Prostate gland (tissue), 2 donors: Measurements from ENCODE around the gene ATP10D. TPM values are rescaled to one million over a fixed set of nuclear protein-coding genes. Genes with fewer than 3 reads are reported as not detected.

ENCODE experiments used
- DNase-seq: peaks from one replicate; pipeline ENCODE4 v3.0.0-alpha.2; 2019; ENCODE audit warnings: low spot score
- H3K27ac ChIP-seq, 2 donors: fragments of 200-600 bp; sonication (generic); 2 replicates each; pipeline ENCODE4 v1.5.1; 2017 to 2019
- H3K27me3 ChIP-seq: fragments of 200-600 bp; sonication (generic); replicated peaks from 2 replicates; pipeline ENCODE4 v1.5.1; 2019; ENCODE audit not compliant: insufficient read depth
- H3K36me3 ChIP-seq, 2 donors: fragments of 200-600 bp; sonication (generic); 1 replicate in 1 of 2; 2 replicates in 1 of 2; pipeline versions ENCODE4 v1.5.1 to v1.8.1; 2017 to 2019
- H3K4me1 ChIP-seq: fragments of 200-600 bp; sonication (generic); replicated peaks from 2 replicates; pipeline ENCODE4 v1.5.1; 2019
- H3K4me3 ChIP-seq, 2 donors: fragments of 200-600 bp; sonication (generic); 2 replicates each; pipeline ENCODE4 v1.5.1; 2017 to 2019
- H3K9me3 ChIP-seq: fragments of 200-600 bp; sonication (generic); 2 replicates; pipeline ENCODE4 v1.5.1; 2017
- POLR2A ChIP-seq: fragments of 450-650 bp; IDR thresholded peaks from one replicate; pipeline ENCODE4 v1.6.1; 2016; ENCODE audit warnings: antibody characterized with exemption, mild to moderate bottlenecking
- POLR2AphosphoS5 ChIP-seq: sonication (generic); formaldehyde crosslinking; IDR thresholded peaks from one replicate; pipeline ENCODE4 v1.6.1; 2017; ENCODE audit warnings: antibody characterized with exemption
- WGBS: methylation state at CpG from one replicate; pipeline ENCODE4 v1.1.5; 2018; 5-methylcytosine and 5-hydroxymethylcytosine counted together
- intact Hi-C: fragments of 100-400 bp; cut with DNase I; formaldehyde crosslinking; loops from one replicate; pipeline ENCODE4 v1.14.2; 2022
- total RNA-seq, 2 donors: library from RNA; depleted of rRNA; stranded (reverse); fragments of >200 nt; gene quantifications; one replicate each; pipeline ENCODE4 v1.1.0, GENCODE V29; 2016
- TF ChIP-seq, protein P1 (sequence below), 4 experiments: fragments of 200-600 bp in 2 of 4; fragments of 450-650 bp in 2 of 4; sonication (generic) in 2 of 4; IDR thresholded peaks; 1 replicate in 3 of 4; 2 replicates in 1 of 4; pipeline ENCODE4 v1.5.1; 2016 to 2019; ENCODE audit warnings: antibody characterized with exemption in 4 of 4, mild to moderate bottlenecking in 2 of 4, moderate library complexity in 2 of 4

The ATP10D gene
- total RNA-seq, 2 donors from 2014 or later: 10.9 to 17.0 TPM

DNA sequence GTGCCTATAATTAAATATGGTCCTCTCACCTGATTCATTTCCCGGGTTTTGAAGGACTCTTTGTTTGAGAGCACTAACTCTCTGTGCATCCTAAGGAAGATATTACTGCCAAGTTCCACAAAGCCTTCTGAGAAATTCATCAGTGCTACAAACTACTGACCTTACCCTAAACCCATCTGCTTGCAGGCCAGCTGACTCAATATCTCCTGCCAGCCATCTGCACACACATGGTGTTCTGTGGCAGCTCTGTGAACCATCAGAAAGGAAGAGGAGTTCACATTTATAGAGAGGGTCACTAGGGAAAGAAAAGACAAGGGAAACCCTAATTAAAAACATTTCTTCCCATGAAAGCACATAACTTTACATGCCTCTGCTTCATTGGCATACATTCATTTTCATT lies 156.7 kb downstream of the ATP10D start:
- H3K4me1 ChIP-seq: no peaks in the 10 kb centered on the region
- H3K27ac ChIP-seq: no peak overlapping the region
- H3K4me3 ChIP-seq: no peak overlapping the region
- intact Hi-C loops: no loop called here
- 39% methylated on average over 1 of the region's 1 CpG for WGBS
- no peaks in the 10 kb centered on the region for H3K36me3 ChIP-seq
- TF ChIP-seq POLR2AphosphoS5 (no peak), POLR2A (no peak)
- TF ChIP-seq, protein P1, sequence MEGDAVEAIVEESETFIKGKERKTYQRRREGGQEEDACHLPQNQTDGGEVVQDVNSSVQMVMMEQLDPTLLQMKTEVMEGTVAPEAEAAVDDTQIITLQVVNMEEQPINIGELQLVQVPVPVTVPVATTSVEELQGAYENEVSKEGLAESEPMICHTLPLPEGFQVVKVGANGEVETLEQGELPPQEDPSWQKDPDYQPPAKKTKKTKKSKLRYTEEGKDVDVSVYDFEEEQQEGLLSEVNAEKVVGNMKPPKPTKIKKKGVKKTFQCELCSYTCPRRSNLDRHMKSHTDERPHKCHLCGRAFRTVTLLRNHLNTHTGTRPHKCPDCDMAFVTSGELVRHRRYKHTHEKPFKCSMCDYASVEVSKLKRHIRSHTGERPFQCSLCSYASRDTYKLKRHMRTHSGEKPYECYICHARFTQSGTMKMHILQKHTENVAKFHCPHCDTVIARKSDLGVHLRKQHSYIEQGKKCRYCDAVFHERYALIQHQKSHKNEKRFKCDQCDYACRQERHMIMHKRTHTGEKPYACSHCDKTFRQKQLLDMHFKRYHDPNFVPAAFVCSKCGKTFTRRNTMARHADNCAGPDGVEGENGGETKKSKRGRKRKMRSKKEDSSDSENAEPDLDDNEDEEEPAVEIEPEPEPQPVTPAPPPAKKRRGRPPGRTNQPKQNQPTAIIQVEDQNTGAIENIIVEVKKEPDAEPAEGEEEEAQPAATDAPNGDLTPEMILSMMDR (IDR thresholded peaks at IDR 0.05): no peak
- DNase-seq: no peak
- H3K27me3 ChIP-seq: no peaks in the 10 kb centered on the region
- no peaks in the 10 kb centered on the region for H3K9me3 ChIP-seq

DNA sequence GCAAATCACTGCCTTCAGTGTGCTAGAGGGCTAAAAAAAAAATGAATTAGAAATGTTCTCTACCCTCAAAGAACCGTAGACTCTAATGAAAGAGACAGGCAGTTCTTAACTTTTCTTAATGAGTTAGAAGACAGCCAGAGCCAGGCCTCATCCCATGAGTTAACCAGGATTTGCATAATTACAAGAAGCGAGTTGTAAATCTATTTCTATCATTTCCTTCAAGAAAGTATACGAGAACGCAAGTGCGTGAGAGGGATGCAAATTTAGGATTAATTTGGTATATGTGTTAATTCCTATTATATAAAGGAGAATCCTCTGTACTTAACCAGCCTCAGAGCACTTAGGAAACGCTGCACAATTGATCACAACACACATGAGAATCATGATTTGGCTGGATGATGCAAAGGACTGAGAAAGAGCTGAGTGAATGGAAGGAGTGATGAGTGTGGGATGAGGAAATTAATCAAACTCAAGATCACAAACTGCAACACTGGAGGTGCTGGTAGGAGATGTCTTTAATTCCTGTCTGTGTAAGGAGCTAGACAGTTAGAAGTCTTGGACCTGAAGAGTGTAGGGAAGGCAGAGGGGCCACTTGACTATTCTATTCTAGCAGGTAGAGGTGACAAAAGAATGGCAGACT lies 157.2 kb downstream of the ATP10D start:
- 92% methylated on average over 6 of the region's 6 CpGs for WGBS
- no peaks in the 10 kb centered on the region for H3K27me3 ChIP-seq
- no peaks in the 10 kb centered on the region for H3K36me3 ChIP-seq
- no peak overlapping the region for H3K4me3 ChIP-seq
- H3K27ac ChIP-seq: no peak overlapping the region
- H3K9me3 ChIP-seq: no peaks in the 10 kb centered on the region
- H3K4me1 ChIP-seq: no peaks in the 10 kb centered on the region
- DNase-seq: no peak
- no peak for TF ChIP-seq POLR2A
- TF ChIP-seq, protein P1 (IDR thresholded peaks at IDR 0.05): no peak
- TF ChIP-seq POLR2AphosphoS5: no peak
- intact Hi-C loops: no loop called here

Other genes starting within 250 kb of the ATP10D start
- 10 to 100 TPM; 11.9 to 12.2 TPM for gene COMMD8, start 21.6 kb upstream of the ATP10D start, total RNA-seq